Measurements from ENCODE around the gene PDGFRB.

DNA sequence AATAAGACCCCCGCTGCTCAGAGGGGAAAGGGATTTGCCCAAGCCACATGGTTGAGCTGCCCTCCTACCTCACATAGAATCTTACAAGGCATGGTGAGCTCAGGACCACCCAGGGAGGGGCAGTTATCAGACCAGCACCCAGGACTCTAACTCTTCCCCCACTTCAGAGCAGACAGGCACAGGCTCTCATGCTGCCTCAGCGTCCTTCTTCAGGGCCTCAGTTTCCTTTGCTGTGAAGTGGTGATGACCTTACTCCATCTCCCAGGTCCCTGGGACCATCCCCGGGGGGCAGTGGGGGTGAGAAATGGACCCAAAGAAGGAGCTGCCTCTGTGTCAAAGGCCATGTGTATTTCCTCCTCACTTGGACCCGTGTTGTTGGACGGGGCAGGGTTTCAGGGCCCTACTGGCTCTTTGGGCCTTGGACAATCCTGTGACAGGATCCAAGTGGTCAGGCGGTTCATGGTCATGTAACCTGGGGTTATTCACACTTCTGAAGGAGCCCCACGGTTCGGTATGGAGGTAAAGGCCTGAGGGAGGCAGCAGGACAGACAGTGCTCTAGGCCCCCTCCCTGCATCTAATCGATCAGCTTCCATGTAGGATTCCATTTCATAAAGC is 37.6 kb downstream of the PDGFRB start:
- TF ChIP-seq, protein P1, sequence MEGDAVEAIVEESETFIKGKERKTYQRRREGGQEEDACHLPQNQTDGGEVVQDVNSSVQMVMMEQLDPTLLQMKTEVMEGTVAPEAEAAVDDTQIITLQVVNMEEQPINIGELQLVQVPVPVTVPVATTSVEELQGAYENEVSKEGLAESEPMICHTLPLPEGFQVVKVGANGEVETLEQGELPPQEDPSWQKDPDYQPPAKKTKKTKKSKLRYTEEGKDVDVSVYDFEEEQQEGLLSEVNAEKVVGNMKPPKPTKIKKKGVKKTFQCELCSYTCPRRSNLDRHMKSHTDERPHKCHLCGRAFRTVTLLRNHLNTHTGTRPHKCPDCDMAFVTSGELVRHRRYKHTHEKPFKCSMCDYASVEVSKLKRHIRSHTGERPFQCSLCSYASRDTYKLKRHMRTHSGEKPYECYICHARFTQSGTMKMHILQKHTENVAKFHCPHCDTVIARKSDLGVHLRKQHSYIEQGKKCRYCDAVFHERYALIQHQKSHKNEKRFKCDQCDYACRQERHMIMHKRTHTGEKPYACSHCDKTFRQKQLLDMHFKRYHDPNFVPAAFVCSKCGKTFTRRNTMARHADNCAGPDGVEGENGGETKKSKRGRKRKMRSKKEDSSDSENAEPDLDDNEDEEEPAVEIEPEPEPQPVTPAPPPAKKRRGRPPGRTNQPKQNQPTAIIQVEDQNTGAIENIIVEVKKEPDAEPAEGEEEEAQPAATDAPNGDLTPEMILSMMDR (tag by site-specific recombination; IDR thresholded peaks at IDR 0.05) = no peak
- TF ChIP-seq ZNF585B (tag by site-specific recombination; IDR thresholded peaks at IDR 0.05) (no peak), ZSCAN16 (tag by site-specific recombination; IDR thresholded peaks at IDR 0.05) (no peak), ZNF335 (tag by site-specific recombination; conservative IDR thresholded peaks at IDR 0.05) (no peak), ZNF558 (tag by site-specific recombination; IDR thresholded peaks at IDR 0.05) (no peak)

Data from HEK293 (cell line).